HUES6 (cell line): Measurements from ENCODE around the gene NEDD4.
A peak's percentile ranks its signal among the peaks of the same experiment; 100 is the strongest.

Experiments used
- H3K27ac ChIP-seq: 2 replicates; pipeline ENCODE4 v1.7.0; 2013; ENCODE audit warnings: low read depth, mild to moderate bottlenecking, low read length, inconsistent platforms
- H3K27me3 ChIP-seq: 2 replicates; pipeline ENCODE4 v1.6.1; 2013; ENCODE audit warnings: low read length; ENCODE audit not compliant: control insufficient read depth, insufficient read depth
- H3K36me3 ChIP-seq: 2 replicates; pipeline ENCODE4 v1.6.1; 2013; ENCODE audit warnings: low read length; ENCODE audit not compliant: control insufficient read depth, insufficient read depth
- H3K4me1 ChIP-seq: 2 replicates; pipeline ENCODE4 v1.6.1; 2013; ENCODE audit warnings: low read length; ENCODE audit not compliant: control insufficient read depth, insufficient read depth
- H3K4me3 ChIP-seq: 2 replicates; pipeline ENCODE4 v1.5.1; 2013; ENCODE audit warnings: low read depth, low read length
- H3K9ac ChIP-seq: one replicate; pipeline ENCODE4 v1.6.1; 2013; ENCODE audit warnings: mild to moderate bottlenecking, low read length
- H3K9me3 ChIP-seq: 2 replicates; pipeline ENCODE4 v1.6.1; 2013; ENCODE audit warnings: low read depth, low read length; ENCODE audit not compliant: control insufficient read depth, insufficient read depth

Gene NEDD4

GRCh38 chr15:55993111-55993803, at the start of gene NEDD4:
TSS of gene NEDD4 (minus strand) at chr15:55993612. CDS start at chr15:55993555, 57 bp downstream.
- H3K36me3 ChIP-seq, result no peaks in the 10 kb centered on the region
- no peak within 1 kb of the TSS for H3K27ac ChIP-seq
- peaks cover 14% of the 10 kb centered on the region; the same call in 1 of the 2 replicates for H3K4me1 ChIP-seq
- peak within 1 kb of the TSS; percentile 80 for H3K4me3 ChIP-seq
- H3K9ac ChIP-seq, result peak within 1 kb of the TSS; percentile 71
- H3K27me3 ChIP-seq, result peaks cover 18% of the 10 kb centered on the region
- H3K9me3 ChIP-seq, result no peaks in the 10 kb centered on the region

GRCh38 chr15:56042498-56042897, 49.1 kb upstream of the NEDD4 start:
- peaks cover 23% of the 10 kb centered on the region for H3K4me1 ChIP-seq
- H3K36me3 ChIP-seq, result no peaks in the 10 kb centered on the region
- H3K4me3 ChIP-seq, result no peak overlapping the region
- no peak overlapping the region for H3K27ac ChIP-seq
- H3K27me3 ChIP-seq, result no peaks in the 10 kb centered on the region
- H3K9me3 ChIP-seq, result no peaks in the 10 kb centered on the region
- no peak overlapping the region for H3K9ac ChIP-seq

- H3K36me3 ChIP-seq, result no peaks in the 10 kb centered on the region
- peaks cover 23% of the 10 kb centered on the region for H3K4me1 ChIP-seq
- H3K27ac ChIP-seq, result no peak overlapping the region
- H3K9me3 ChIP-seq, result no peaks in the 10 kb centered on the region
- H3K9ac ChIP-seq, result no peak overlapping the region
- H3K27me3 ChIP-seq, result no peaks in the 10 kb centered on the region
- H3K4me3 ChIP-seq, result no peak overlapping the region
These were observed 48.6 kb upstream of the NEDD4 start for GRCh38 chr15:56042031-56042430.

- Histone ChIP-seq H3K9ac (peak overlapping the region; percentile 10), H3K9me3 (no peaks in the 10 kb centered on the region), H3K36me3 (no peaks in the 10 kb centered on the region), H3K27ac (0 out of 2 replicates have a peak overlapping the region, but pooled peaks have one; percentile 40), H3K4me3 (no peak overlapping the region), H3K4me1 (peaks cover 23% of the 10 kb centered on the region), H3K27me3 (no peaks in the 10 kb centered on the region)
These were observed 46.9 kb upstream of the NEDD4 start for GRCh38 chr15:56040081-56041035.

GRCh38 chr15:56038707-56039106, 45.3 kb upstream of the NEDD4 start:
- Histone ChIP-seq H3K36me3 (no peaks in the 10 kb centered on the region), H3K9ac (no peak overlapping the region), H3K4me3 (no peak overlapping the region), H3K4me1 (peaks cover 23% of the 10 kb centered on the region), H3K27me3 (no peaks in the 10 kb centered on the region), H3K27ac (no peak overlapping the region), H3K9me3 (no peaks in the 10 kb centered on the region)

- Histone ChIP-seq H3K4me3 (no peak overlapping the region), H3K4me1 (peaks cover 17% of the 10 kb centered on the region), H3K36me3 (no peaks in the 10 kb centered on the region), H3K27ac (no peak overlapping the region), H3K9me3 (no peaks in the 10 kb centered on the region), H3K27me3 (no peaks in the 10 kb centered on the region), H3K9ac (no peak overlapping the region)
These were observed 44.6 kb upstream of the NEDD4 start for GRCh38 chr15:56038015-56038414.

- no peaks in the 10 kb centered on the region for H3K27me3 ChIP-seq
- no peak overlapping the region for H3K9ac ChIP-seq
- H3K9me3 ChIP-seq, result no peaks in the 10 kb centered on the region
- no peak overlapping the region for H3K27ac ChIP-seq
- peaks cover 10% of the 10 kb centered on the region for H3K4me1 ChIP-seq
- H3K36me3 ChIP-seq, result no peaks in the 10 kb centered on the region
- H3K4me3 ChIP-seq, result no peak overlapping the region
These were observed 43.2 kb upstream of the NEDD4 start for GRCh38 chr15:56036546-56037067.

- Histone ChIP-seq H3K27me3 (no peaks in the 10 kb centered on the region), H3K4me1 (peaks cover 1% of the 10 kb centered on the region; the same call in 1 of the 2 replicates), H3K4me3 (no peak overlapping the region), H3K36me3 (no peaks in the 10 kb centered on the region), H3K9ac (no peak overlapping the region), H3K9me3 (no peaks in the 10 kb centered on the region), H3K27ac (no peak overlapping the region)
These were observed 41.8 kb upstream of the NEDD4 start for GRCh38 chr15:56035166-56035565.

- H3K9me3 ChIP-seq, result no peaks in the 10 kb centered on the region
- H3K9ac ChIP-seq, result no peak overlapping the region
- no peaks in the 10 kb centered on the region for H3K4me1 ChIP-seq
- H3K4me3 ChIP-seq, result no peak overlapping the region
- no peak overlapping the region for H3K27ac ChIP-seq
- H3K36me3 ChIP-seq, result no peaks in the 10 kb centered on the region
- no peaks in the 10 kb centered on the region for H3K27me3 ChIP-seq
These were observed 41.1 kb upstream of the NEDD4 start for GRCh38 chr15:56034514-56034913.

GRCh38 chr15:56032373-56032772, 39.0 kb upstream of the NEDD4 start:
- H3K9me3 ChIP-seq, result no peaks in the 10 kb centered on the region
- H3K9ac ChIP-seq, result no peak overlapping the region
- H3K36me3 ChIP-seq, result no peaks in the 10 kb centered on the region
- no peaks in the 10 kb centered on the region for H3K27me3 ChIP-seq
- H3K4me1 ChIP-seq, result no peaks in the 10 kb centered on the region
- H3K27ac ChIP-seq, result no peak overlapping the region
- H3K4me3 ChIP-seq, result no peak overlapping the region

- Histone ChIP-seq H3K9me3 (no peaks in the 10 kb centered on the region), H3K4me3 (no peak overlapping the region), H3K27me3 (no peaks in the 10 kb centered on the region), H3K36me3 (no peaks in the 10 kb centered on the region), H3K9ac (no peak overlapping the region), H3K27ac (no peak overlapping the region), H3K4me1 (no peaks in the 10 kb centered on the region)
These were observed 38.4 kb upstream of the NEDD4 start for GRCh38 chr15:56031836-56032235.
